HG03432 (cell line): ENCODE data around the gene ARF3.
"Not testable (repeated sequence)": the region's sequence is repeated elsewhere in the genome, so short reads cannot be mapped to it uniquely, and the experiment has no call there.

ENCODE experiments used
- ATAC-seq: cut with Tn5 transposase; IDR thresholded peaks from one replicate; pipeline ENCODE4 v1.9.1; 2021; ENCODE audit warnings: mild to moderate bottlenecking, moderate library complexity; ENCODE audit not compliant: unreplicated experiment

The ARF3 gene

GRCh38 chr12:48932878-48933277 is 24.4 kb downstream of the ARF3 start:
- ATAC-seq = no peak

- no peak for ATAC-seq
These were observed 26.8 kb downstream of the ARF3 start for GRCh38 chr12:48930475-48930874.

- no peak for ATAC-seq
These were observed 27.7 kb downstream of the ARF3 start for GRCh38 chr12:48929551-48929950.

GRCh38 chr12:48927261-48927660 is 30.0 kb downstream of the ARF3 start:
- no peak for ATAC-seq

- ATAC-seq = peak; percentile 69
These were observed 31.8 kb downstream of the ARF3 start, which contains the start of gene FKBP11 for GRCh38 chr12:48925304-48926011. Gene FKBP11, minus strand, starts transcription at chr12:48925492. Its CDS starts 64 bp downstream, at chr12:48925428.

- peak; percentile 87 for ATAC-seq
These were observed 32.5 kb downstream of the ARF3 start for GRCh38 chr12:48924617-48925303.

- no peak for ATAC-seq
These were observed 34.2 kb downstream of the ARF3 start for GRCh38 chr12:48923117-48923516.

- no peak for ATAC-seq
These were observed 39.3 kb downstream of the ARF3 start for GRCh38 chr12:48917857-48918537.

- ATAC-seq = no peak
These were observed 47.1 kb downstream of the ARF3 start for GRCh38 chr12:48910196-48910595.

GRCh38 chr12:48909698-48910097 is 47.6 kb downstream of the ARF3 start:
- not testable (repeated sequence) for ATAC-seq

GRCh38 chr12:48907245-48907644 is 50.0 kb downstream of the ARF3 start:
- ATAC-seq = no peak

- ATAC-seq = peak; percentile 67
These were observed 53.3 kb downstream of the ARF3 start for GRCh38 chr12:48903982-48904411.

GRCh38 chr12:48903363-48903981 is 53.8 kb downstream of the ARF3 start:
- ATAC-seq = no peak

- peak; percentile 73 for ATAC-seq
These were observed 56.0 kb downstream of the ARF3 start for GRCh38 chr12:48901278-48901677.

- no peak for ATAC-seq
These were observed 57.6 kb downstream of the ARF3 start for GRCh38 chr12:48899651-48900050.

- no peak for ATAC-seq
These were observed 63.0 kb downstream of the ARF3 start for GRCh38 chr12:48894271-48894670.

- ATAC-seq = peak; percentile 82
These were observed 66.4 kb downstream of the ARF3 start for GRCh38 chr12:48890657-48891418.

GRCh38 chr12:48889679-48890078 is 67.6 kb downstream of the ARF3 start:
- ATAC-seq = no peak
